Thyroid gland (tissue), 4 donors: ENCODE data around the gene UMODL1.

Experiments used
- POLR2A ChIP-seq, 2 donors: fragments of 450-650 bp; IDR thresholded peaks; one replicate each; pipeline ENCODE4 v1.6.1; 2017; ENCODE audit warnings: antibody characterized with exemption in 2 of 2, mild to moderate bottlenecking in 2 of 2, moderate library complexity in 1 of 2
- TF ChIP-seq, protein P1 (sequence below), 6 experiments: fragments of 200-600 bp in 3 of 6; fragments of 450-650 bp in 3 of 6; sonication (generic) in 3 of 6; IDR thresholded peaks; one replicate each; pipeline ENCODE4 v1.5.1; 2016 to 2019; ENCODE audit warnings: antibody characterized with exemption in 6 of 6, mild to moderate bottlenecking in 2 of 6, inconsistent platforms in 1 of 6, moderate library complexity in 1 of 6

DNA sequence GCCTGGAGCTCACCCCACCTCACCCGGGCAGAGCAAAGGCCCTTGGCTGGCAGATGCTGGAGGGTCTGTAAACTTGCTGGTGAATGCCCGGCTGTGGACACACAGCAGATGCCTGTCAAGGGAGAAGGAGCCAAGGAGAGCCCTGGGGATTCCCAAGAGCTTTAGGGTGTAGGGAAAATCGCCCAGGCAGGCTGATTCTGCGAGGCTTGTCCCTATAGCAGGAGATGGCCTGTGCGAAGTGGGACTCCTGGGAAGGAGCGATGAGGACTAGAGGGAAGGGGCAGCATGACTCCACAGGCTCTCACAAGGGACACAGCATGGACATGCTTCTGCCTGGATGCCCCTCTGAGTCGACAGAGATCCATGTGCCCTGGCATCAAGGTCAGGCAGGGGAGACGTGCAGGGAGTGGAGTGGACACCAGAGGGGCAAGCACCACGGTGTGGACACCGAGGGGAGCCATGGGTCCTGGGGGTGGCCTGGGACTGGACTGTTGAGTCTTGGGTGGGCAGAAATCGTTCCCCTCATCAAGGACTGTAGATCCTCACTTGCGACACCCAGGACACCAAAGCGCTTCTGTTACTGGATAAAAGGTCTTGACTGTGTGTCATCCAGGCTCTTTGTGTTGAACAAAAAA, 76.4 kb downstream of the UMODL1 start:
- TF ChIP-seq, protein P1, sequence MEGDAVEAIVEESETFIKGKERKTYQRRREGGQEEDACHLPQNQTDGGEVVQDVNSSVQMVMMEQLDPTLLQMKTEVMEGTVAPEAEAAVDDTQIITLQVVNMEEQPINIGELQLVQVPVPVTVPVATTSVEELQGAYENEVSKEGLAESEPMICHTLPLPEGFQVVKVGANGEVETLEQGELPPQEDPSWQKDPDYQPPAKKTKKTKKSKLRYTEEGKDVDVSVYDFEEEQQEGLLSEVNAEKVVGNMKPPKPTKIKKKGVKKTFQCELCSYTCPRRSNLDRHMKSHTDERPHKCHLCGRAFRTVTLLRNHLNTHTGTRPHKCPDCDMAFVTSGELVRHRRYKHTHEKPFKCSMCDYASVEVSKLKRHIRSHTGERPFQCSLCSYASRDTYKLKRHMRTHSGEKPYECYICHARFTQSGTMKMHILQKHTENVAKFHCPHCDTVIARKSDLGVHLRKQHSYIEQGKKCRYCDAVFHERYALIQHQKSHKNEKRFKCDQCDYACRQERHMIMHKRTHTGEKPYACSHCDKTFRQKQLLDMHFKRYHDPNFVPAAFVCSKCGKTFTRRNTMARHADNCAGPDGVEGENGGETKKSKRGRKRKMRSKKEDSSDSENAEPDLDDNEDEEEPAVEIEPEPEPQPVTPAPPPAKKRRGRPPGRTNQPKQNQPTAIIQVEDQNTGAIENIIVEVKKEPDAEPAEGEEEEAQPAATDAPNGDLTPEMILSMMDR (IDR thresholded peaks at IDR 0.05), result no peak
- no peak for TF ChIP-seq POLR2A (IDR thresholded peaks at IDR 0.05)
